Pancreas (tissue), 10 donors: Measurements from ENCODE around the gene SLC2A5. TPM values are rescaled to one million over a fixed set of nuclear protein-coding genes. Genes with fewer than 3 reads are reported as not detected.

Experiments
- ATAC-seq, 4 donors: fragments of 200-7000 bp; cut with Tn5 transposase; one replicate each; pipeline versions ENCODE4 v1.8.0 to v1.9.1; 2020; ENCODE audit warnings: mild to moderate bottlenecking in 4 of 4, moderate library complexity in 4 of 4
- DNase-seq, 6 donors: peaks; one replicate each; pipeline ENCODE4 v3.0.0-alpha.2; 2020
- FAIRE-seq: peaks from 2 replicates; lab custom pipeline; 2012; peaks lifted over from hg19 to GRCh38; lab: Jason Lieb, UNC
- H3K27ac ChIP-seq, 4 donors: fragments of 200-600 bp; sonication (generic); 1 replicate in 3 of 4; 2 replicates in 1 of 4; pipeline versions ENCODE4 v1.5.0 to v1.8.0; 2020
- H3K27me3 ChIP-seq, 4 donors: fragments of 200-600 bp; one replicate each; pipeline ENCODE4 v1.8.0; 2021
- H3K36me3 ChIP-seq, 3 donors: fragments of 200-600 bp; sonication (generic) in 1 of 3; one replicate each; pipeline versions ENCODE4 v1.5.0 to v1.8.0; 2020 to 2021
- H3K4me1 ChIP-seq, 3 donors: fragments of 200-600 bp; one replicate each; pipeline ENCODE4 v1.8.0; 2021
- H3K4me3 ChIP-seq, 4 donors: fragments of 200-600 bp; sonication (generic) in 2 of 4; one replicate each; pipeline versions ENCODE4 v1.5.0 to v1.8.0; 2020 to 2021
- H3K9me3 ChIP-seq, 4 donors: fragments of 200-600 bp; one replicate each; pipeline ENCODE4 v1.8.0; 2021
- CTCF ChIP-seq, 4 donors: fragments of 200-600 bp; sonication (generic) in 3 of 4; IDR thresholded peaks; one replicate each; pipeline versions ENCODE4 v1.5.0 to v1.8.0; 2021; ENCODE audit warnings: antibody characterized with exemption in 4 of 4
- WGBS, 2 donors: extraction: QIAGEN DNeasy Blood & Tissue Kit; methylation state at CpG; one replicate each; pipeline ENCODE4 v1.1.7; 2013; 5-methylcytosine and 5-hydroxymethylcytosine counted together
- intact Hi-C, 3 donors: fragments of 100-400 bp; cut with DNase I; formaldehyde crosslinking; loops; one replicate each; pipeline versions ENCODE4 v1.11.1 to v1.14.2; 2022
- polyA plus RNA-seq, 2 donors: library from polyadenylated mRNA; stranded (reverse); fragments of 200-250 nt; gene quantifications; one replicate each; pipeline ENCODE4 v1.2.3, GENCODE V29; 2013
- total RNA-seq, 6 donors: library from RNA; stranded (reverse); fragmentation: NEBNext Ultra II Directional in 4 of 6; extraction: Animal tissue kit (Norgen Biotek cat#: 25700) in 4 of 6; gene quantifications; one replicate each; pipeline versions ENCODE4 v1.2.1 to v1.2.4, GENCODE V29; 2021 to 2023
- donor health status: healthy with polysubstance abuse.
- donor health status: DM: no; HTN: no; CAD: no; lungs with moderate emphysema.
- donor health status: DM: no; HTN: no; CAD: no.
- donor health status: control.
- donor health status: control.
- donor health status: Bipolar disorder and iron deficiency.
- donor health status: DM: yes; HTN: yes; CAD: no.
- donor health status: DM: no; HTN: no; CAD: no.
- donor health status: DM: no; HTN: no; CAD: no.
- donor health status: DM: yes; HTN: yes; CAD: no.

Gene SLC2A5
- total and polyA plus RNA-seq, 8 donors, result 0.14 to 4.4 (median 0.53) TPM

- WGBS, 2 donors, result 84 to 85% methylated on average over 5 to 6 of the region's 6 CpGs
- Histone ChIP-seq H3K27me3 (no peaks in the 10 kb centered on the region), H3K4me3 (no peak overlapping the region), H3K4me1 (no peaks in the 10 kb centered on the region), H3K27ac (no peak overlapping the region), H3K36me3 (no peaks in the 10 kb centered on the region), H3K9me3 (no peaks in the 10 kb centered on the region)
- ATAC-seq, result no peak
- FAIRE-seq, result no peak
- TF ChIP-seq CTCF (IDR thresholded peaks at IDR 0.05), result no peak
- no peak for DNase-seq
- intact Hi-C loops, result no loop called here
Observed at GRCh38 chr1:9020305-9020704, 49.1 kb downstream of the SLC2A5 start.

GRCh38 chr1:9019896-9020295 is 49.5 kb downstream of the SLC2A5 start:
- Histone ChIP-seq H3K9me3 (no peaks in the 10 kb centered on the region), H3K4me1 (no peaks in the 10 kb centered on the region), H3K27ac (no peak overlapping the region), H3K4me3 (no peak overlapping the region), H3K36me3 (no peaks in the 10 kb centered on the region), H3K27me3 (no peaks in the 10 kb centered on the region)
- DNase-seq (no peak), ATAC-seq (no peak), FAIRE-seq (no peak)
- intact Hi-C loops, result no loop called here
- no peak for TF ChIP-seq CTCF (IDR thresholded peaks at IDR 0.05)
- WGBS, 2 donors, result 60 to 67% methylated on average over 4 of the region's 4 CpGs

- intact Hi-C loops, result no loop called here
- no peak overlapping the region for H3K4me3 ChIP-seq
- no peak for FAIRE-seq
- no peaks in the 10 kb centered on the region for H3K4me1 ChIP-seq
- WGBS, 2 donors, result 72 to 76% methylated on average over 13 of the region's 13 CpGs
- no peaks in the 10 kb centered on the region for H3K36me3 ChIP-seq
- ATAC-seq, result no peak
- H3K27ac ChIP-seq, result no peak overlapping the region
- TF ChIP-seq CTCF (IDR thresholded peaks at IDR 0.05), result no peak
- no peaks in the 10 kb centered on the region for H3K27me3 ChIP-seq
- DNase-seq, result no peak
- H3K9me3 ChIP-seq, result no peaks in the 10 kb centered on the region
Observed at GRCh38 chr1:9018333-9018732, 51.1 kb downstream of the SLC2A5 start.

- Histone ChIP-seq H3K4me3 (no peak overlapping the region), H3K27me3 (no peaks in the 10 kb centered on the region), H3K36me3 (no peaks in the 10 kb centered on the region), H3K4me1 (no peaks in the 10 kb centered on the region), H3K27ac (no peak overlapping the region), H3K9me3 (no peaks in the 10 kb centered on the region)
- intact Hi-C loops, result no loop called here
- no peak for ATAC-seq
- no peak for TF ChIP-seq CTCF (IDR thresholded peaks at IDR 0.05)
- WGBS, 2 donors, result 75 to 93% methylated on average over 5 of the region's 5 CpGs
- no peak for DNase-seq
- no peak for FAIRE-seq
Observed at GRCh38 chr1:9016455-9016854, 53.0 kb downstream of the SLC2A5 start.

GRCh38 chr1:9014475-9015375 is 54.7 kb downstream of the SLC2A5 start:
- no peak overlapping the region for H3K4me3 ChIP-seq
- DNase-seq (no peak), FAIRE-seq (no peak), ATAC-seq (no peak)
- no peaks in the 10 kb centered on the region for H3K4me1 ChIP-seq
- no peaks in the 10 kb centered on the region for H3K27me3 ChIP-seq
- no peaks in the 10 kb centered on the region for H3K9me3 ChIP-seq
- no peak overlapping the region for H3K27ac ChIP-seq
- TF ChIP-seq CTCF (IDR thresholded peaks at IDR 0.05), result no peak
- 84 to 91% methylated on average over 28 to 36 of the region's 36 CpGs for WGBS, 2 donors
- intact Hi-C loops, result no loop called here
- no peaks in the 10 kb centered on the region for H3K36me3 ChIP-seq
